CD8-positive, alpha-beta memory T cell (primary cell): ENCODE results near the gene CLASRP. TPM values are rescaled to one million over a fixed set of nuclear protein-coding genes. Genes with fewer than 3 reads are reported as not detected.

ENCODE experiments used
- CTCF ChIA-PET: fragments of 350-600 bp; sonication (Branson Sonifier 250); formaldehyde crosslinking; loops from one replicate; lab custom pipeline; 2021; ENCODE audit warnings: antibody characterized with exemption; lab: Charles Lee
- POLR2A ChIA-PET: fragments of 350-600 bp; sonication (Branson Sonifier 250); formaldehyde crosslinking; loops from one replicate; lab custom pipeline; 2021; ENCODE audit warnings: antibody characterized with exemption; lab: Charles Lee
- DNase-seq, 5 donors: peaks; one replicate each; pipeline versions ENCODE4 v3.0.0 to v3.0.0-alpha.2; 2020 to 2022; ENCODE audit warnings: mixed read lengths in 1 of 5
- H3K27ac ChIP-seq: one replicate; pipeline ENCODE4 v1.7.0; 2013; ENCODE audit warnings: low read depth, mild to moderate bottlenecking, low read length, moderate library complexity
- H3K27me3 ChIP-seq: 2 replicates; pipeline ENCODE4 v1.7.0; 2013; ENCODE audit warnings: low read length, mild to moderate bottlenecking; ENCODE audit not compliant: insufficient read depth, poor library complexity, severe bottlenecking
- H3K36me3 ChIP-seq: 2 replicates; pipeline ENCODE4 v1.7.0; 2013; ENCODE audit warnings: mild to moderate bottlenecking, low read length, moderate library complexity; ENCODE audit not compliant: insufficient read depth
- H3K4me1 ChIP-seq: 2 replicates; pipeline ENCODE4 v1.7.0; 2013; ENCODE audit warnings: mild to moderate bottlenecking, low read length, moderate library complexity; ENCODE audit not compliant: insufficient read depth
- H3K4me3 ChIP-seq: 2 replicates; pipeline ENCODE4 v1.7.0; 2013; ENCODE audit warnings: mild to moderate bottlenecking, low read length
- H3K9me3 ChIP-seq: 2 replicates; pipeline ENCODE4 v1.7.0; 2013; ENCODE audit warnings: mild to moderate bottlenecking, low read length
- H3K27ac Mint-ChIP-seq, 8 donors: one replicate each; pipeline ENCODE4 v1.8.0; 2020 to 2021; ENCODE audit warnings: mixed read lengths in 8 of 8, mild to moderate bottlenecking in 6 of 8, inconsistent platforms in 3 of 8, moderate library complexity in 3 of 8
- H3K27me3 Mint-ChIP-seq, 2 donors: one replicate each; pipeline ENCODE4 v1.8.0; 2020 to 2021; ENCODE audit warnings: mixed read lengths in 2 of 2, mild to moderate bottlenecking in 1 of 2, moderate library complexity in 1 of 2
- H3K36me3 Mint-ChIP-seq, 3 donors: one replicate each; pipeline ENCODE4 v1.8.0; 2020 to 2021; ENCODE audit warnings: mixed read lengths in 3 of 3, inconsistent platforms in 1 of 3, mild to moderate bottlenecking in 1 of 3
- H3K4me1 Mint-ChIP-seq, 3 donors: one replicate each; pipeline ENCODE4 v1.8.0; 2020 to 2021; ENCODE audit warnings: mixed read lengths in 3 of 3, inconsistent platforms in 1 of 3, mild to moderate bottlenecking in 1 of 3
- H3K4me3 Mint-ChIP-seq, 7 donors: one replicate each; pipeline ENCODE4 v1.8.0; 2020 to 2021; ENCODE audit warnings: mixed read lengths in 7 of 7, mild to moderate bottlenecking in 6 of 7, moderate library complexity in 4 of 7, inconsistent platforms in 2 of 7
- H3K9me3 Mint-ChIP-seq, 5 donors: one replicate each; pipeline ENCODE4 v1.8.0; 2020 to 2022; ENCODE audit warnings: mixed read lengths in 5 of 5, mild to moderate bottlenecking in 3 of 5, moderate library complexity in 2 of 5, inconsistent platforms in 1 of 5
- polyA plus RNA-seq: library from polyadenylated mRNA; unstranded; fragments of 300-500 nt; fragmentation: Illumina TruSeq; gene quantifications from one replicate; pipeline ENCODE4 v1.2.3, GENCODE V29; 2021
- total RNA-seq, 2 experiments: library from RNA; stranded (reverse); gene quantifications; one replicate each; pipeline ENCODE4 v1.2.3, GENCODE V29; 2021

The CLASRP gene
- total and polyA plus RNA-seq, 3 experiments from 2014 or later, result 7.9 to 84.1 (median 75.5) TPM

DNA sequence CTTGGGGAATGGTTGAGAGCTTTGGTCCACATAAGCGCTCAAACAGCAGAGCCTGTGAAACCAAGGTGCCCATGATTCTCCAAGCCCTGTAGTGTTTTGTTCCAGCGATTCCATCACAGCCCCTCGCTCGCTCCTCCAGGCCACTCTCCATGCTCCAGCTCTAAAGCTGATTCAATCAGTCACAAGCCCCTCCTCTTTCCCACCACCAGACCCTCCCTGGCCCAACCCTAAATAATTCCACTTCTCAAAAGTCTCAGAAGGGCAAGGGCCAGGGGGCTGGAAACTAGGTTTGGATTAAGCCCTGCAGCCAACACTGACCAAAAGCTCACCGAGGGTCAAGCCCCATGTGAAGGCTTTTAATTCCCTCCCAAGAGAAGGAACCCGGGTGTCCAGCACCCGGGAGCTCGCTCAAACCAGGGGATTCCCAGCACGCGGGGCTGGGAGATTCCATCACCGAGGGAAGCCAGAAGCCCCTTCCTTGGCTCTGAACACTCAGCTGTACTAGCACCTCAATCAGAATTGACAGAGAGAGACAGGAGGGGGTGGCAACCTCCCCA is 36.0 kb downstream of the CLASRP start:
- Mint-ChIP-seq H3K27me3 (no peaks in the 10 kb centered on the region), H3K9me3 (no peaks in the 10 kb centered on the region), H3K4me1 (peaks cover 28 to 46% (median 33%) of the 10 kb centered on the region in 3 donors), H3K4me3 (peak overlapping the region; percentile 56 to 97 (median 68)), H3K36me3 (peaks cover 0 to 30% (median 1%) of the 10 kb centered on the region in 3 donors), H3K27ac (peak overlapping the region; percentile 56 to 95 (median 80))
- Histone ChIP-seq H3K4me3 (no peak overlapping the region), H3K27me3 (no peaks in the 10 kb centered on the region), H3K36me3 (no peaks in the 10 kb centered on the region), H3K27ac (peak overlapping the region; percentile 24), H3K9me3 (no peaks in the 10 kb centered on the region), H3K4me1 (peaks cover 29% of the 10 kb centered on the region)
- ChIA-PET CTCF (interaction anchor here (1.4 to 2.5 kb wide), 3 partner anchors 15 to 124 kb away, joined by 4 to 8 read pairs (median 7); partner anchors contain the start of gene PPP1R37), POLR2A (interaction anchor here (1.5 kb wide), 1 partner anchor 18 kb away, joined by 3 read pairs; no protein-coding TSS in a partner anchor)
- DNase-seq, result peak in 1 of 5 donors; percentile 12

DNA sequence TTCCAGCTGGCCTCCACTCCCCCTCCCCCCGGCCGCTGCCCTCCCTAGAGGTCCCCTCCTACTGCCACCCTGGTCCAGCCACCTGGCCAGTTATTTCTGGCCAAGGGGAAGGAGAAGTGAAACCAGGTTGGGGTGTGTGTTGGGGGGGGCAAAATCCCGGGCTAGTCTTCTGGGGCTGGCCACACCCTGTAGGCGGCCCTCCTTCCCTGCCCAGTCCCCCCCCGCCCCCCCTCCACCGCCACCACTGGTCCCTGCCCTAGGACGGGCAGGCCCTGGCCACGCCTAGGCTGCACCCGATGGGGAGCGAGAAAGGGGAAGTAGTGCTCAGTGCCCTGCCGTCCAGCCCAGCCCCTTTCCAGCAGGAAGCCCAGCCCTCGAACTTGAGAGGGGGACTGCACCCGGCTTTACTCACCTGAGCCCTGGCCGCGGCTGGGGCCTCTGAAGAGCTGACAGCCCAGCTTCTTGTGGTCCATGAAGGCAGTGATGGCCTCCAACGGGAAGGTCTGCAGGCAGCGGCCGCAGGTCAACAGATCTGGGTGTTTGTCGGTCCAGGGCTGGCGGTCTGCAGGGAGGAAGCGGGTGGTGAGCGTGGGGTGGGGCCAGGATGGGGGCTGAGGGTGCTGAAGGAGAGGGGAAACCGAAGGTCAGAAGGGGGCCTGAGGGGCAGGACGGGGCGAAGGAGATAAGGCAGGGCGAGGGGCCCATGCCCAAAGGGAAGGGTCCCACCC is 36.6 kb downstream of the CLASRP start:
- Mint-ChIP-seq H3K27ac (peak overlapping the region; percentile 63 to 95 (median 90)), H3K36me3 (peaks cover 0 to 24% (median 1%) of the 10 kb centered on the region in 3 donors), H3K27me3 (no peaks in the 10 kb centered on the region), H3K4me1 (peaks cover 34 to 52% (median 39%) of the 10 kb centered on the region in 3 donors), H3K4me3 (peak overlapping the region; percentile 78 to 97 (median 84)), H3K9me3 (no peaks in the 10 kb centered on the region)
- H3K4me3 ChIP-seq, result peak overlapping the region; percentile 57
- no peaks in the 10 kb centered on the region for H3K36me3 ChIP-seq
- CTCF ChIA-PET, result interaction anchor here (1.4 to 2.5 kb wide), 3 partner anchors 16 to 125 kb away, joined by 4 to 8 read pairs (median 7); partner anchors contain the start of gene PPP1R37
- no peaks in the 10 kb centered on the region for H3K27me3 ChIP-seq
- no peaks in the 10 kb centered on the region for H3K9me3 ChIP-seq
- POLR2A ChIA-PET, result interaction anchor here (1.5 kb wide), 1 partner anchor 17 kb away, joined by 3 read pairs; no protein-coding TSS in a partner anchor
- H3K4me1 ChIP-seq, result peaks cover 35% of the 10 kb centered on the region
- DNase-seq, result peak in 4 of 5 donors; percentile 17 to 64 (median 36)
- peak overlapping the region; percentile 53 for H3K27ac ChIP-seq

DNA sequence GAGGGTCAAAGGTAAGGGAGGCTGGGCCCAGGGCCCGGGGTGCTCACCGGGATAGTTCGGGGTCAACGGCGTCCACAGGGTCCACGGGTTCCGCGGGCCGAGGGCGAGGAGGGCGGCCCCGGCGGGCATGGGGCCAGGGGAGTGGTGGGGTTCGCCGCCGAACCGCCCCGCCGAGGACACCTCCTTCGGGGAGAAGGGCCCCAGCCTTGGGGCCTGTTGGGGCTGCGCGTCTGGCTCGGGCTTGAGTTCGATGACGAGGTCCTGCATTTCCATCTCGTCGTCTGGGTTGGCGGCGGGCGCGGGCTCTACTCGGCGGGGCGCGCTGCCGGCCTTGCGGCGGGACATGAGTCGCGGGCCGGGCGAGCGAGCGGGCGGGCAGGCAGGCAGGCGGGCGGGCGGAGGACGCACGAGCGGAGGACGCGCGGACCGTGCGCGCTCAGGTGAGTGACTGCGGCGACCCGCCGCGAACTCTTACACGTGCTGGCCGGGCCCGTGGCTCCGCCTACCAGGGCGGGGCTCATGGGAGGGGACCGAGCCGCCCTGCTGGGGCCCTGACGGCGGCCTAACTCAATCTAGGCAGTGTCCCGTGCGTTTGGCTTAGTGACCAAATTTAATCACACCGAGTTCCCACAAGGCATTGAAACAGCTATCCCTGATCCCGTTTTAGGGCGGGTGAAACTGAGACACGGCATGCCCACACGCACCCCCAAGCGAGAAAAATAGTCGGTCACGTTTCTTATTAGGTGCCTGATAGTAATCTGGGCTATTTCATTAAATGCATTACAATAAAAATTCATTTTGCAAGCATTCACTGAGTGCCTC is 37.4 kb downstream of the CLASRP start, which contains the start of gene ZNF296:
Gene ZNF296, minus strand, starts transcription at position 450 of the 822 bp plus-strand sequence. Its CDS starts 105 bp downstream, at position 345.
- H3K4me1 Mint-ChIP-seq, result peaks cover 39 to 60% (median 45%) of the 10 kb centered on the region in 3 donors
- H3K27ac ChIP-seq, result peak within 1 kb of the TSS; percentile 53
- H3K27me3 ChIP-seq, result no peaks in the 10 kb centered on the region
- no peaks in the 10 kb centered on the region for H3K27me3 Mint-ChIP-seq
- H3K4me1 ChIP-seq, result peaks cover 42% of the 10 kb centered on the region
- DNase-seq, result peak; percentile 70 to 85 (median 75)
- peak within 1 kb of the TSS; percentile 82 to 97 (median 90) for H3K27ac Mint-ChIP-seq
- H3K9me3 Mint-ChIP-seq, result no peaks in the 10 kb centered on the region
- ChIA-PET POLR2A (no interaction called here), CTCF (interaction anchor here (1.6 to 2.5 kb wide), 2 partner anchors 16 to 17 kb away, joined by 7 to 8 read pairs; partner anchors contain the start of gene PPP1R37)
- H3K4me3 ChIP-seq, result peak within 1 kb of the TSS; percentile 57
- H3K36me3 Mint-ChIP-seq, result peaks cover 0 to 19% (median 1%) of the 10 kb centered on the region in 3 donors
- no peaks in the 10 kb centered on the region for H3K36me3 ChIP-seq
- no peaks in the 10 kb centered on the region for H3K9me3 ChIP-seq
- H3K4me3 Mint-ChIP-seq, result peak within 1 kb of the TSS; percentile 78 to 97 (median 84)

DNA sequence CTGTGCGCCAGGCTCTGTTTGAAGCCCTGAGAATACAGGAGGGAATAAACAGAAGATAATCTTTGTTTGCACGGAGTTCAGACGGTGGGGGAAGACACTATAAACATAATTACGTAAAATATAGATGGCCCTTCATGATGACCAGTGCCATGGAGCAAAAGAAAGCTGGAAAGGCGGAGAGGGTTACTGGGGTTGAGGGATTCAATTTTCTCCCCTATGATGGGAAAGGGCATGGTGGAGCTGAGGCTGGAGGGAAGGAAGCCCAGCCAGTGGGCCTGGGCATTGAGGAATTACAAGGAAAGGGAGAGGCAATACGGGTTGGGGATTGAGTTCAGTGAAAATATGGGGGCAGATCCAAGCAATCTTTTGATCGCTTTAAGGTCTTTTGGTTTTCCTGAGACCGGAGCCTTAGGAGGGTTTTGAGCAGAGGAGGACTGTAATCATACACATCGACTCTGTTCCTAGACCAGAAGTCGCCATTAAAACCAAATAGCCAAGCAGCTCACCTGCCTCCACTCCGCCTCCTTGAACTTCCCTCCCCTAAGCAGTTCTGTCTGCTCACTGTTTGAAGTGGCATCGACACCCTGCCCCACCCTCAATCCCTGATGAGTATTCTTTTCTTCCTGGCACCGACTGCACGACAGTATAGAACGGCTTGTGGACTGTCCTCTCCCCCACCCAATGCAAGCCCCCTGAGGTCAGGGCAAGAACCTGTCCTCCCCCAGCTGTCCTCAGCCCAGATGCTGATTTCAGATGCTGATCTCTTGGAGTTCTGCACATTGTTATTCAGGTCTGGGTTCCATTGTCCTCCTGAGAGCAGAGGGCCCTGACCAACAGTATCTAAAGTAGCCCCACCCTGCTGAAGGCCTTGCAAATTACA is 38.2 kb downstream of the CLASRP start:
- ChIA-PET POLR2A (no interaction called here), CTCF (interaction anchor here (2.5 kb wide), 1 partner anchor 15 kb away, joined by 8 read pairs; the partner anchor contains the start of gene PPP1R37)
- Histone ChIP-seq H3K4me3 (peak overlapping the region; percentile 57), H3K27me3 (no peaks in the 10 kb centered on the region), H3K9me3 (no peaks in the 10 kb centered on the region), H3K4me1 (peaks cover 42% of the 10 kb centered on the region), H3K36me3 (peaks cover 4% of the 10 kb centered on the region), H3K27ac (peak overlapping the region; percentile 53)
- Mint-ChIP-seq H3K36me3 (peaks cover 3 to 20% (median 5%) of the 10 kb centered on the region in 3 donors), H3K27me3 (no peaks in the 10 kb centered on the region), H3K27ac (peak overlapping the region; percentile 82 to 97 (median 90)), H3K9me3 (no peaks in the 10 kb centered on the region), H3K4me1 (peaks cover 47 to 68% (median 54%) of the 10 kb centered on the region in 3 donors), H3K4me3 (peak overlapping the region; percentile 78 to 97 (median 83))
- DNase-seq, result no peak

DNA sequence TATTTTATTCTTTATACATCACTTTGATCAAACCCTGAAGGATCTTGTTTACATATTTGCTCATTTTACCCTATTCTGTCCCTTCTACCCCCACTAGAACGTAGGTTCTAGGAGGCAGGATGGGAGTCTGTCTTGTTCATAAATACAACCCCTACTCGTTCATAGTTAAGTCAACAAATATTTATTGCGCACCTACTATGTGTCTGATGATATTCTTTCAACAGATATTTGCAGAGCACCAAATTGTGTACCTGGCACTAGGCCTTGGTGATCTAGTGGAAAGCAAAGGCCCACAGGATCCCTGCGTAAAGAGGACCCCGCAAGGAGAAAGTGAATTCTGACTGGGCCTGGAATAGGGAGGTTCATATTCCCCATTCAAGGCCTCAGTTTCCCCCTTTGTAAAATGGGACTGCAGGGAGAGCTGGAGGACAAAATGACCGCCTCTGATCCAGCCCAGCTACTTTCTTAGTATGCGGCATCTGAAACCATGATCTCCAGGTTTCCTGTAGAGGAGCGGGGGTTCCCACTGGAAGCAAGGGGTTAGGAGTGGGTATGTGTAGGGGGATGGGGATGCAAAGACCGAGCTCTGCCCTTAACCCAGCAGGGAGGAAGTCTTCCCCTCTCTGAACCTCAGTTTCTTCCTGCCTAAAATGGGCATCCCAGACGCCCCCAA is 39.7 kb downstream of the CLASRP start:
- Mint-ChIP-seq H3K4me1 (peaks cover 50 to 72% (median 57%) of the 10 kb centered on the region in 3 donors), H3K9me3 (no peaks in the 10 kb centered on the region), H3K36me3 (peaks cover 6 to 23% (median 7%) of the 10 kb centered on the region in 3 donors), H3K27me3 (no peaks in the 10 kb centered on the region), H3K4me3 (peak overlapping the region; percentile 61 to 97 (median 94)), H3K27ac (peak overlapping the region; percentile 53 to 95 (median 84))
- Histone ChIP-seq H3K27ac (peak overlapping the region; percentile 81), H3K4me3 (peak overlapping the region; percentile 77), H3K9me3 (no peaks in the 10 kb centered on the region), H3K4me1 (peaks cover 42% of the 10 kb centered on the region), H3K36me3 (peaks cover 7% of the 10 kb centered on the region), H3K27me3 (no peaks in the 10 kb centered on the region)
- CTCF ChIA-PET, result interaction anchor here (1.0 to 2.4 kb wide), 2 partner anchors 13 to 19 kb away, joined by 5 to 9 read pairs; no protein-coding TSS in a partner anchor
- no peak for DNase-seq
- POLR2A ChIA-PET, result interaction anchor here (0.9 to 2.8 kb wide), 4 partner anchors 13 to 39 kb away, joined by 3 to 9 read pairs (median 4); partner anchors contain the start of gene PPP1R37

DNA sequence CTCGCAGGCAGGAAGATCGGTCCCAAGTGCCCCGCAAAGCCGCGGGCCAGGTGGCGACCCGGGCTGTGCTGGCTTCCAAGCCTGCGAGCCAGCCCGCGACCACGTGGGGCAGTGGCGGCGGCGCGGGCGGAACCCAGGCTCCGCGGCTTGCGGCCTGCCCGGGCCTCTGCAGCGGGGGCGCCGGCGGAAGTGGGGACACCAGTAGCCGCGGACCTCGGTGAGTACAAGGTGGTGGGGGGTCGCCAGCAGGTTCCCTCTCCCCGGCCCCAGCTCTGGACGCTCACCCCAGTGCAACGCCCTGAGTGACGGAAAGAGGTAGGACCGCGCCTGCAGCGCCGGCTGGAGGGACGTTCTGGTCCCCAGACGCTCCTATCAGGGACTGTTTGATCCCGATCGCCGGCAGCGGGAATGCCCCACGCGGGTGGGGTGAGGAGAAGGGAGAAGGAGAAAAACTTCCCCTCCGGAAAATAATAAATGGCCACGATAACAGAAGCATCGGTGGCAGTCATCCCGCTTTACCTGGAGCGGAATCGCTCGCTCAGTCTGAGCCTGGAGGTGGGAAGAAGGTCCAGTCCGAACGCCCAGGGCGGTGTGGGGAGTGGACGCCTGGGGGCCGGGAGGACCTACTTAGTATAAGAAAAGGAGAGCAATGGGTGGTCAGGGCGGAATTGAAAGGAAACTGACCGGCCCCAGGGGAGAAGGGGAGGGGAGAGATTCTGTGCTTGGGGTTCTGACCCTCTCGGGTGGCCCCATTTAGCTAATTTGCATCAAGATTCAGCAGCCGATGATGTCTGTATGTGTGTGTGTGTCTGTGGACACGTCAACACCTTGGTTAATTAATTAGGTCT is 40.4 kb downstream of the CLASRP start, which contains the start of gene GEMIN7:
Gene GEMIN7, plus strand, starts transcription at position 198 of the 848 bp plus-strand sequence. CDS start 10,855 bp downstream, outside the sequence.
- peak within 1 kb of the TSS; percentile 77 for H3K4me3 ChIP-seq
- H3K27me3 ChIP-seq, result no peaks in the 10 kb centered on the region
- H3K27ac ChIP-seq, result peak within 1 kb of the TSS; percentile 81
- H3K9me3 ChIP-seq, result no peaks in the 10 kb centered on the region
- peak within 1 kb of the TSS; percentile 80 to 97 (median 92) for H3K27ac Mint-ChIP-seq
- ChIA-PET POLR2A (interaction anchor here (0.9 to 2.8 kb wide), 5 partner anchors 12 to 77 kb away, joined by 3 to 9 read pairs (median 3); partner anchors contain the start of gene PPP1R37), CTCF (interaction anchor here (1.0 to 2.4 kb wide), 2 partner anchors 13 to 20 kb away, joined by 5 to 9 read pairs; no protein-coding TSS in a partner anchor)
- H3K27me3 Mint-ChIP-seq, result no peaks in the 10 kb centered on the region
- H3K4me1 ChIP-seq, result peaks cover 42% of the 10 kb centered on the region
- H3K9me3 Mint-ChIP-seq, result no peaks in the 10 kb centered on the region
- H3K36me3 ChIP-seq, result peaks cover 7% of the 10 kb centered on the region
- H3K4me1 Mint-ChIP-seq, result peaks cover 50 to 72% (median 57%) of the 10 kb centered on the region in 3 donors
- peak within 1 kb of the TSS; percentile 91 to 97 (median 94) for H3K4me3 Mint-ChIP-seq
- DNase-seq, result peak; percentile 65 to 81 (median 72)
- peaks cover 6 to 23% (median 7%) of the 10 kb centered on the region in 3 donors for H3K36me3 Mint-ChIP-seq
